ENCODE measurements around the gene SRGAP2C.
A peak's percentile ranks its signal among the peaks of the same experiment; 100 is the strongest.
"Not testable (repeated sequence)": the region's sequence is repeated elsewhere in the genome, so short reads cannot be mapped to it uniquely, and the experiment has no call there.

Gene SRGAP2C

DNA sequence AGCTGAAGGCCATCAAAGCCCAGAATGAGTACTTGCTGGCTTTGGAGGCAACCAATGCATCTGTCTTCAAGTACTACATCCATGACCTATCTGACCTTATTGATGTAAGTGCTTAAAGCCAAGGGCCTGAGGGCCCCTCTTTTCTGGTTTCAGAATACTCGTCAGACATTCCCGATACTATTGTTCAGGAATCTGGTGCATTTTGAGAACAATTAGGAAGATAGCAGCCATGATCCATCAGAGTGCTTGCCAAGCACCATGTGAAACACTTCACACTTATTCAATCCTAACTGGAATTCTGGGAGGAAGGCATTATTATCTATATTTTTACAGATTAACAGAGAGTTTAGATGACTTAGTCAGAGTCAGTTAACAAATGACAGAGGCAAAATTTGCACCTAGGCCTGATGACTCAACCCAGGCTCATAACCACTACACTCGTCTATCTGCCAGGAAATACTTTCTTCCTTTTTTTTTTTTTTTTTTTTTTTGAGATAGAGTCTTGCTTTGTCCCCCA lies 190.1 kb downstream of the SRGAP2C start:
- H3K27ac ChIP-seq; DNase-seq (ENCODE audit: low spot score); CTCF ChIA-PET; POLR2A ChIA-PET (ENCODE audit: low non-redundant PET): not testable (repeated sequence)

- DNase-seq (ENCODE audit: low spot score); H3K27ac ChIP-seq; CTCF ChIA-PET; POLR2A ChIA-PET (ENCODE audit: low non-redundant PET): not testable (repeated sequence)
These were observed 192.2 kb downstream of the SRGAP2C start for GRCh38 chr1:121376986-121377385.

DNA sequence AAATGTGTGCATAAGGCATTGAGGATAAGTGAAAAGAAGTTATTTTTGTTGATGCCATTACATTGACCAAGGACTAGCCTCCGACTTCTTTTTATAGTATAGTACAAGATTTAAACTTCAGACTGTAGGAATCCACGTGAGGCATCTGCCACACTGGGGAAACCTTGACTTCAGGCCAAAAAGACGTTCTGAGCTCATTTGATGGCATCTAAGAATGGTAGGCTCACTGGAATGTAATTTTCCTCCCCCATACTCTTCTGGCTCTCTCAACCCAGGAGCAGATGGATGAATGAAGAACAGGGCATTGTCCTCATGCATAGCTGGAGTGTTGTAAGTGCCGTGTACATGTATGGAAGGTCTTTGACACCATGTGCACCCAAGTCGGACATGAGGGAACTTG lies 194.0 kb downstream of the SRGAP2C start:
- CTCF ChIA-PET; H3K27ac ChIP-seq; DNase-seq (ENCODE audit: low spot score); POLR2A ChIA-PET (ENCODE audit: low non-redundant PET): not testable (repeated sequence)

- CTCF ChIA-PET; H3K27ac ChIP-seq; POLR2A ChIA-PET (ENCODE audit: low non-redundant PET); DNase-seq (ENCODE audit: low spot score): not testable (repeated sequence)
These were observed 200.0 kb downstream of the SRGAP2C start for GRCh38 chr1:121384754-121385153.

DNA sequence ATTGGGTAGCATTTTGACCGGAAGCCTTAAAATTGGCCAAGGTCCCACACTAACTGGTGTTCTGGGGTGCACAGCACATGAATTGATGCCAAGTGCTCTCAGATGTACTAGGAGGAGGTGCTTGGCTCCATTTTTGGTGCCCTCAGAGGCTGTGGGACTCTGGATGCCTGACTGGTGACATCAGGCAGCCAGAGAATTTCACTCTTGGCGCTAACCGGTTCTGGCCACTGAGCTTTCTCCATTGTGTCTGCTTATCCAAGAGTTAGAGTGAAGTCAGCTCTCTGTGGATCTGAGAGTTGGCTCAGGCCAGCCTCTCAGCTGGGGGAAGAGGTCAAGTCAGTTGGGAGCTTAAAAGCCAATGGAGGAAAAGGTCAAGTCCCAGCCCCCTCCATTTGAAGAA lies 200.4 kb downstream of the SRGAP2C start:
- H3K27ac ChIP-seq; POLR2A ChIA-PET (ENCODE audit: low non-redundant PET); CTCF ChIA-PET; DNase-seq (ENCODE audit: low spot score): not testable (repeated sequence)

- POLR2A ChIA-PET (ENCODE audit: low non-redundant PET); DNase-seq (ENCODE audit: low spot score); CTCF ChIA-PET; H3K27ac ChIP-seq: not testable (repeated sequence)
These were observed 201.0 kb downstream of the SRGAP2C start for GRCh38 chr1:121385563-121386288.

DNA sequence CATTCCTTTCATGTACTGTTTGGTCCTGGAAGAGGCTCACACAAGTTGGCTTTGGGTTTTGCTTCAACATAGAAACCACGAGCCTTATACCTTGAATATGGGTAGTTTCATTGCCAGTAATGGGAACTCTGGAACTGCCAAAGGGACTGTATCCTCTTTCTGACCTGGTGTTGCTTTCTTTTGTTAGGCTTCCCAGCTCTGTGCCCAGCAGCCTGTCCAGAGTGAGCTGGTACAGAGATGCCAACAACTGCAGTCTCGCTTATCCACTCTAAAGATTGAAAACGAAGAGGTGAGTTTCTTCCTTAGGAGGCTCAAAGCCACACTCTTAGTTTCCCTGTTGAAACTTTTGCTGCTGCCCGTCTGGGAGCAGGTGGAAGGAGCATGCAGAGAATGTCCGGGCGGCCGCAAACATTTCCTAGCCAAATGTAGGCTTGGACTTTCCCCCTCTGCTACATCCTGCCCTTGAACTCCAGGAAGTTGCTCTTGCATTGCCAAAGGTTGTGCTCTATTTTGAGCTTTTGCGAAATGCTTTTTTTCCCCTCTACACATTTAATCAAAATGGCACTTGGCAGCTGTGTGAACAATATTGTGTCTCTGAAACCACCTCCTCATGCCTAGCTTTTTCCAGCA lies 201.7 kb downstream of the SRGAP2C start:
- POLR2A ChIA-PET (ENCODE audit: low non-redundant PET); CTCF ChIA-PET; DNase-seq (ENCODE audit: low spot score); H3K27ac ChIP-seq: not testable (repeated sequence)

DNA sequence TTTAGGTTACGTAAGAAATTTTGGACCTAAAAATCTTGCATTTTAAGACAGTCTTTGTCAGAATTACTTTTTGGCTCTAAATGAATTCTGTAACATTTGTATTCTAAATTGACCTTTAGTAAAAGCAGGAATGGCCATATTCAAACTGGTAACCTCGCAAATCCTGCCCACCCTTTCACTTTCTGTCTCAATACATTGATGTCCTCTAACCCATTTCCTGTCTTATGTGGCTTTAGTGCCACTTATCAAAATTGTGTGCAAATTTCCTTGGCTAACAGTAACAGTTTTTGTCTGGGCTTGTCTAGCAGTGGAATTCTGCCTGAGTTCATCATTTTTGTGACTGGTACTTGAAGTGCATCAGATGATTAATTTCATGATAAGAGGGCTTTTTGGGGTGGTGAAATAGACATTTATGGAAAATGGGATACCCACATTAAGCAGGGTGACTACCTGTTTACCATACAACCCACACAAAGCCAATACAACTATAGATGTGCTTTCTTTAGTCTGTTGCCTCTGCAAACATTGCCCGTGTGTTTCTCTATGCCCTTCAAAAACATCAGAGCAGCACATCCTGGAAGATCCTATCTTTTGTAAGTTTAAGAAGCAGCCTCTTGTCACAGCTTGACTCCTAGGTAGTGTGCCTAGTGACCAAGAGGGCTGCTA lies 205.3 kb downstream of the SRGAP2C start:
- POLR2A ChIA-PET (ENCODE audit: low non-redundant PET); H3K27ac ChIP-seq; DNase-seq (ENCODE audit: low spot score); CTCF ChIA-PET: not testable (repeated sequence)

DNA sequence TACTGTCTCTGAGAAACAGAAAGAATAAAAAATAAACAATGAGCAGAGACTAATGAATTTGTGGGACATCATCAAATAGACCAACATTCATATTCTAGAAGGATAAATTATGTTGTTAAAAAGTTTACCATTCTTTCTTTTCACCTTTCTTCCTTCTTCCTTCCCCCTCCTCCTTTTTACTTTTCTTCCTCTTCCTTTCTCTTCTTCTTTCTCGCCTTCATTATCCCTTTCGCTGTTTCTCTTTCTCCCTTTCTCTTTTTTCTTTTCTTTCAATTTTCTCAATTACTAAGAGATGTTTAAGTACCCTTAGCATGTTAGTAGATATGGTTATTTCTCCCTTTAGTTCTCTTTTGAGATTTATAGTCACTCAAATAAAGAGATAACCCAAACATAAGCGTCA lies 207.4 kb downstream of the SRGAP2C start:
- DNase-seq (ENCODE audit: low spot score); CTCF ChIA-PET; H3K27ac ChIP-seq; POLR2A ChIA-PET (ENCODE audit: low non-redundant PET): not testable (repeated sequence)

DNA sequence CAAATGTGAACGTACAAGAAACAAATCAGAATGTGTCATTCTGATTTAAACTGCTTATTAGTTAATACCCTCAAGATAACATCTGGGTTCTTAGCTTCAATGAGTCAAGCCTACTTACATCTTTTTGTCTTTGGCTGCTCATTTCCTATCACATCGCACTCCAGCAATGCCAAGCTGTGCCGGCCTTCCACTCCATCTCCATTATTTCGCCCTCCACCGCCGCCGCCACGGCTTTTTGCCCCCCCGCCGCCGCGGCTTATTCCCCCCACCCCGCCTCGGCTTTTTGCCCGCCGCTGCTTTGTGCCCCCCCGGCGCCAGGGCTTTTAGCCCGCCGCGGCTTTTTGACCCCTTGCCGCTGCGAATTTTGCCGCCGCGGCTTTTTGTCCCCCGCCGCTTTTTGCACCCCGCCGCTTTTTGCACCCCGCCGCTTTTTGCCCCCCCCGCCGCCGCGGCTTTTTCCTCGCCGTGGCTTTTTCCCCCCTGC lies 211.0 kb downstream of the SRGAP2C start:
- POLR2A ChIA-PET (ENCODE audit: low non-redundant PET); CTCF ChIA-PET; H3K27ac ChIP-seq; DNase-seq (ENCODE audit: low spot score): not testable (repeated sequence)

- H3K27ac ChIP-seq; POLR2A ChIA-PET (ENCODE audit: low non-redundant PET); DNase-seq (ENCODE audit: low spot score): not testable (repeated sequence)
- CTCF ChIA-PET = interaction anchor here (0.7 to 0.8 kb wide), 2 partner anchors 111 to 123 kb away, joined by 3 to 4 read pairs; no protein-coding TSS in a partner anchor
These were observed 211.7 kb downstream of the SRGAP2C start for GRCh38 chr1:121396335-121397081.

- CTCF ChIA-PET = interaction anchor here (0.8 kb wide), 1 partner anchor 111 kb away, joined by 3 read pairs; no protein-coding TSS in a partner anchor
- POLR2A ChIA-PET (ENCODE audit: low non-redundant PET); DNase-seq (ENCODE audit: low spot score); H3K27ac ChIP-seq: not testable (repeated sequence)
These were observed 212.3 kb downstream of the SRGAP2C start for GRCh38 chr1:121397101-121397500.

GRCh38 chr1:121399193-121399592 lies 214.4 kb downstream of the SRGAP2C start:
- H3K27ac ChIP-seq; POLR2A ChIA-PET (ENCODE audit: low non-redundant PET); CTCF ChIA-PET; DNase-seq (ENCODE audit: low spot score): not testable (repeated sequence)

- CTCF ChIA-PET; H3K27ac ChIP-seq; DNase-seq (ENCODE audit: low spot score); POLR2A ChIA-PET (ENCODE audit: low non-redundant PET): not testable (repeated sequence)
These were observed 215.3 kb downstream of the SRGAP2C start for GRCh38 chr1:121400108-121400507.

- POLR2A ChIA-PET (ENCODE audit: low non-redundant PET); DNase-seq (ENCODE audit: low spot score); CTCF ChIA-PET; H3K27ac ChIP-seq: not testable (repeated sequence)
These were observed 216.0 kb downstream of the SRGAP2C start for GRCh38 chr1:121400541-121401310.

- CTCF ChIA-PET; POLR2A ChIA-PET (ENCODE audit: low non-redundant PET); DNase-seq (ENCODE audit: low spot score): not testable (repeated sequence)
- H3K27ac ChIP-seq = peak overlapping the region; percentile 67
These were observed 216.7 kb downstream of the SRGAP2C start for GRCh38 chr1:121401375-121401955.

Data from RWPE1 (cell line).